HG02623 (cell line): ENCODE measurements around the gene MCM9.

ENCODE experiments used
- ATAC-seq: cut with Tn5 transposase; IDR thresholded peaks from one replicate; pipeline ENCODE4 v1.9.1; 2021; ENCODE audit warnings: moderate library complexity; ENCODE audit not compliant: unreplicated experiment

Gene MCM9

GRCh38 chr6:118894425-118895260 lies 40.3 kb downstream of the MCM9 start:
- peak; percentile 37 for ATAC-seq

DNA sequence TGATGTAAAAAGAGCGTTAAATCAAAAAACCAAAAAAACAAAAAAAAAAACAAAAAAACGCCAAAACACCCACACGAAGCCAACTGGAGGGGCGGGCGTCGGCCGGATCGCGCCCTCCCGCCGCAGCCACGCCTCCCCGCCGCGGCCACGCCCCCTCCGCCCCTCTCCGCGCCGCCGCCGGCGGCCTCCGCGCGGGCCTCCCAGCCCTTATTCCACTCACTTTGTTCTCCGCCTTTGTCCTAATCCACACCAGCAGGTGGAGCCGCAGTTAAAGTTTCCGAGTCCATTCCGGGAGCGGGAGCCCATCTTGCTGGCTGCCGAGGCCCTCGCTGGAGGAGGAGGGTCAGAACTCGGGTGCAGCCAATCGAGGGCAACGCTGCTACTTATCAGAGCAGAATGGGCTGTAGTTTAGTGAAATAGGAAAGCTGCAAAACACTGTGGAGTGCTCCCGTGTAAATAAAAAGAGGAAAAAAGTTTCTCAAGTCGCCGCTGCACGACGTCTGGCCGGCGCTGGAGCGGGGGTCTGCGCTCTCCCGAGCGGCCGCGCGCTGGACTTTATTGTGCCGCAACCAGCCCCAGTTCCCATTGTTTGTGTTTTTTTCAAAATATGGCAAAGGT lies 41.0 kb downstream of the MCM9 start, which contains the start of gene ASF1A:
Gene ASF1A, plus strand, starts transcription at position 346 of the 618 bp plus-strand sequence. Its CDS starts 262 bp downstream, at position 608.
- ATAC-seq = peak; percentile 60

GRCh38 chr6:118893064-118893806 lies 41.7 kb downstream of the MCM9 start:
- no peak for ATAC-seq

- no peak for ATAC-seq
Observed at GRCh38 chr6:118892355-118892991, 42.5 kb downstream of the MCM9 start.

GRCh38 chr6:118890997-118891790 lies 43.8 kb downstream of the MCM9 start:
- ATAC-seq = peak; percentile 19

GRCh38 chr6:118889163-118889562 lies 45.8 kb downstream of the MCM9 start:
- no peak for ATAC-seq

GRCh38 chr6:118886641-118887040 lies 48.3 kb downstream of the MCM9 start:
- no peak for ATAC-seq

GRCh38 chr6:118882314-118882905 lies 52.5 kb downstream of the MCM9 start:
- no peak for ATAC-seq

- peak; percentile 69 for ATAC-seq
Observed at GRCh38 chr6:118881440-118882313, 53.3 kb downstream of the MCM9 start.

- no peak for ATAC-seq
Observed at GRCh38 chr6:118877806-118878205, 57.2 kb downstream of the MCM9 start.

GRCh38 chr6:118876814-118877213 lies 58.1 kb downstream of the MCM9 start:
- no peak for ATAC-seq

DNA sequence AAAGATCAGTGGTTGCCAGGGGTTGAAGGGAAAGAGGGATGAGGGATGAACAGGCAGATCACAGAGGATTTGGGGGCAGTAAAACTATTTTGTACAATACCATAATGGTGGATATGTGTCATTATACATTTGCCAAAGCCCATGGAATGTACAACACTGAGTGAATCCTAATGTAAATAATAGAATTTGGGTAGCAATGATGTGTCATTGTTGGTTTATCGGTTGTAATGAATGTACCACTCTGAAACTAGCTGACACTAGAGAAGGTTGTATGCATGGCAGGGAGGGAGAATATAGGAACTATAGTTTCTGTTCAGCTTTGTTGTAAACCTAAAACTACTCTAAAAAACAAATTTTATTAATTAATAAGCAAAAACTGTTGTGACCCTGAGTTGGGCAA lies 58.8 kb downstream of the MCM9 start:
- ATAC-seq = no peak

DNA sequence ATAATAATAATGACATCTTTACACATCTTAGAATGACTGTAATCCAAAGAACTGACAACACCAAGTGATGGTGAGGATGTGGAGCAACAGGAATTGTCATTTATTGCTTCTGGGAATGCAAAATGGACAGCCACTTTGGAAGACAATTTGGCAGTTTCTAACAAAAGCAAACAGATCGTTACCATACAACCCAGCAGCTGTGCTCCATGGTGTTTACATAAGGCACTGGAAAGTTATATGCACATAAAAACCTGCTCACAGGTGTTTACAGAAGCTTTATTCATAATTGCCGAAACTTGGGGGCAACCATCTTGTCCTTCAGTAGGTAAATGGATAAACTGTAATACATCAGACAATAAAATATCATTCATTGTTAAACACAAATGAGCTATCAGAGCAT lies 59.3 kb downstream of the MCM9 start:
- ATAC-seq = no peak

DNA sequence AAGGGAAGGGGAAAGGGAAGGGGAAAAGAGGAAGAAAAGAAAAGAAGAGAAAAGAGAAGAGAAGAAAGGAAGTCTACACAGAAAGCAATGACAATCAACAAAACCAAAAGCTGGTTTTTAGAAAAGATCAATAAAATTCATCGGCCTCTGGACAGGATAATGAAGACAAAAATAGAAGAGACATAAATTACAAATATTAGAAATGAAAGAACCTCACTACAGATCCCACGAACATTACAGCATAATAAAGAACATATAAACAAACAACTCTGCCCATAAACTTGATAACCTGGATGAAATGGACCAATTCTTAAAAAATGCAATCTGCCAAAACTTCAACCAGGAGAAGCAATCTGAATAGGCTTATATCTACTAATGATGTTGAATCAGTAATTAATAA lies 61.7 kb downstream of the MCM9 start:
- ATAC-seq = no peak

GRCh38 chr6:118872726-118873125 lies 62.2 kb downstream of the MCM9 start:
- no peak for ATAC-seq

GRCh38 chr6:118872318-118872717 lies 62.6 kb downstream of the MCM9 start:
- no peak for ATAC-seq

DNA sequence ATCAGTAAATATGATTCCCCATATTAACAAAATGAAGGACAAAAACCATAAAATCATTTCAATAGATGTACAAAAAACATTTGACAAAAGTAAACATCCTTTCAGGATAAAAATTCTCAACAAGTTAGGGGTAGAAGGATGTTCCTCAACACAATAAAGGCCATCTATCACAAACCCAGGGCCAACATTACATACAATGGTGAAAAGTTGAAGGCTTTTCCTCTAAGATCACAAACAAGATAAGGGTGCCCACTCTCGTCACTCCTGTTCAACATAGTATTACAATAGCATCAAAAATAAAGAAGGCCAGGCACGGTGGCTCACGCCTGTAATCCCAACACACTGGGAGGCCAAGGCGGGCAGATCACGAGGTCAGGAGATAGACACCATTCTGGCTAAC lies 63.6 kb downstream of the MCM9 start:
- no peak for ATAC-seq

DNA sequence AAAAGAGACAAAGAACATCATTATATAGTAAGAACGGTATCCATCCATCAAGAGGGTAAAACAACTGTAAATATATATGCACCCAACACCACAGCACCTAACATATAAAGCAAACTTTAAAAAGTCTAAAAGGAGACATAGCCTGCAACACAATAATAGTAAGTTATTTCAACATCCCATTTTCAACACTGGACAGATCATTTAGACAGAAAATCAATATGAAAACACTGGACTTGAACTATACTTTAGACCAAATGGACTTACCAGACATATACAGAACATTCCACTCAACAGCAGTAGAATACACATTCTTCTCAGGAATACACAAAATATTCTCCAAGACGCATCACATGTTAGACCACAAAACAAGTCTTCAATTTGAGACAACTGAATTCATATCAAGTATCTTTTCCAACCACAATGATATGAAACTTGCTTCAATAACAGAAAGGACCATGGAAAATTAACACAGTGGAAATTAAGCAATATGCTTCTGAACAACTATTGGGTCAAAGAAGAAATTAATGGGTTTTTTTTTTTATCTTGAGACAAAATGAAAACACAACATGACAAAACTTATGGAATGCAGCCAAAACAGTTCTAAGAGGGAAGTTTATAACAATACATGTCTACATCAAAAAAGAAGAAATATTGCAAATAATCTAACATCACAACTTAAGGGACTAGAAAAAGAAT lies 64.9 kb downstream of the MCM9 start:
- ATAC-seq = no peak
